Measurements from ENCODE around the gene GRIA2.

Gene GRIA2

GRCh38 chr4:157265281-157265680, 44.8 kb downstream of the GRIA2 start:
- peak in 1 of 14 donors; percentile 74 for DNase-seq

- DNase-seq, result peak in 1 of 14 donors; percentile 55
These were observed 49.6 kb downstream of the GRIA2 start for GRCh38 chr4:157270108-157270507.

- no peak for DNase-seq
These were observed 50.0 kb downstream of the GRIA2 start for GRCh38 chr4:157270552-157270951.

DNA sequence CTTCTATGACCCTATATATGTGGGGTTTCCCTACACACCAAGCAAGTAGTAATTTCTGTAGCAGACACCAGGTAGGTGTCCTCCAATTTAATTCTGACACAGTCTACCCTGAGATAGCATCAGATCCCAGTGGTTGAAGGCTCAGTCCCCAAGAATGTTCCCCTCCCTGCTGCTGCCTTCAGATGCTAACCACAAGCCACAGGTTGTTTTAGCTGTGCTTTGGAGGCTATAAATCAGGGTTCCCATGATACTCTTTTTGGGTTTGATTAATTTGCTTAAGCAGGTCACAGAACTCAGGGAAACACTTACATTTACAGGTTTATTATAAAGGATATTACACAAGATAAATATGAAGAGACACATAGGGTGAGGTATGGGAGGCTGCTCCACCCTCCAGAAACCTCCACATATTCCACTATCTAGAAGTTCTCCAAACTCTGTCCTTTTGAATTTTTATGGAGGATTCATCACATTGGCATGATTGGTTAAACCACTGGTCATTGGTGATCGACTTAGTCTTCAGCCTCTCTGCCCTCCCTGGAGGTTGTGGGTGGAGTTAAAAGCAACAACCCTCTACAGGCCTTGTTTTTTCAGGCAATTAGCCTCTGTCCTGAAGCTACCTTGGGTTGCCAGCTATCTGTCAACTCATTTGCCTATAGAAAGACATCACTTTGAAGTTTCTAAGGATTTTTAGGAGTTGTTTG, 50.8 kb downstream of the GRIA2 start:
- no peak for DNase-seq

DNA sequence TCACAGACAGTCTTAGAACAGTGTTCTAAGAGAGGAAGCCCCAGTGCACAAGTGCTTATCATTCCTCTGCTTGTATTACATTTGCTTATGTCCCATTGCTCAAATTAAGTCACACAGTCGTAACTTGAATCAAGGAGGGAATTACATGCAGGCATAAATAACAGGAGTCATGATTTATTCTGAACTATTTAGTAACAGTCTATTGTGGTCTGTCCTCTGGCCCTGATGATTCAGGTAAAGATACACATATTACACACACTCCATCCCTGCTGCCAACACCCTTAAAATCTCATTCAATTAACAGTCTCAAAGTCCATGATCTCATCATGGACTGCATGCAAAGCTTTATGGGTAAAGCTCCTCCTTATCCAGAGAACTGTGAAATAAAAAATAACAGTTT, 60.1 kb downstream of the GRIA2 start:
- no peak for DNase-seq

DNA sequence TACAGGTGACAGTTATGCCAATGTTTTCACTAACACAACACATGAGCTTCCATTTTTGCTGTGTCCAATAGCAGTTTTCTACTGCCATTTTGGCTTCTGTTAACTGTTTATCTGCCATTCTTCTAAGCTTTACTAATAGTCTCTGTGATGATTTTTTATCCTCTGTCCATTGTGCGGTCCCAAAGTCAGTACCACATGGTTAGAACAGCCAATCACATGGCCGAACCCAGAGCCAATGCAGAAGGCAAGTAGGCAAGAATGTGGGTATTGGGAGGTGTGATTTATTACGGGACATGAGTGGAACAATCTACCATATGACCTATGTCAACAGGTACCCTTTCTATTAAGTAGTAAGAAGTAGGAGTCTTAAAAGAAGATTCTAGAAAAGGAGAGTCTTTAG, 61.5 kb downstream of the GRIA2 start:
- no peak for DNase-seq

- DNase-seq, result no peak
These were observed 66.9 kb downstream of the GRIA2 start for GRCh38 chr4:157287445-157287844.

GRCh38 chr4:157290622-157291021, 70.1 kb downstream of the GRIA2 start:
- no peak for DNase-seq

DNA sequence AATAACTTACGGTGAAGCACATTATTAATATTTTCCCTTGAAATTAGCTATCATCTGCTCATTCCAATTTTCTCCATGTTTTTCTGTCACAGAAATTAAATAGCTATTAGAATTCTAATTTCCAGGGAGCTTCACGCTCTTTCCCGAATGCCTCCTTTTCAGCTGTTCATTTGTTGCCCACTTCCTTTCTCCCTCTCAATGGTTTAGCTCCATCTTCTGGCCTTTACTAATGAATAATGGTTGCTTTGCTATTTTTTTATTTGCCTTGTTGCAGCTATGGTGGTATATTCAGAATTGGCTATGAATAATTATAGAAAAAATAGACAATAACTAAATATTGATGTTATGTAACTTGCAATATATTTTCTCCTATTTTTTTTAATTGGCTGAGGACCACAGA, 70.5 kb downstream of the GRIA2 start:
- DNase-seq, result peak in 1 of 14 donors; percentile 11

DNA sequence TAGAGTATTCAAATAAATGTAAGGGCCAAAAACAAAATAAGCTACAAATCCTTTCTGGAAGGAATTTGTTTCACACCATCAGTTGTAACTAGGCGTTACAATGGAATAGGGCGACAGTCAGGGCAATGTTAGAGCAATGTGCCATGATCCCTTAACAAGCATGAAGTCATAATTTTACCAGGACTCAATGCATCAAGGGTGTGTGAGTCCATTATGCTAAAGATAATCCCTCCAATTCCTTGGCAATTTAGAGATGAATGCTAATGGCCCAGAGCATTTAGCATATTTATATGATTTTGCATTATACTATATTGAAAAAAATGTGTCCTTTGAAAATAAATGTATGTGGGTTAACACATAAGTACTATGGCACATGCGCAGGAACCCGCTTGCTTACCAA, 73.1 kb downstream of the GRIA2 start:
- DNase-seq, result no peak

GRCh38 chr4:157294575-157294974, 74.0 kb downstream of the GRIA2 start:
- DNase-seq, result no peak

- peak in 1 of 14 donors; percentile 85 for DNase-seq
These were observed 80.2 kb downstream of the GRIA2 start for GRCh38 chr4:157300701-157301100.

GRCh38 chr4:157303471-157303960, 83.0 kb downstream of the GRIA2 start:
- no peak for DNase-seq

GRCh38 chr4:157304769-157305168, 84.2 kb downstream of the GRIA2 start:
- no peak for DNase-seq

- no peak for DNase-seq
These were observed 92.2 kb downstream of the GRIA2 start for GRCh38 chr4:157312702-157313101.

- no peak for DNase-seq
These were observed 94.4 kb downstream of the GRIA2 start for GRCh38 chr4:157314906-157315305.

DNA sequence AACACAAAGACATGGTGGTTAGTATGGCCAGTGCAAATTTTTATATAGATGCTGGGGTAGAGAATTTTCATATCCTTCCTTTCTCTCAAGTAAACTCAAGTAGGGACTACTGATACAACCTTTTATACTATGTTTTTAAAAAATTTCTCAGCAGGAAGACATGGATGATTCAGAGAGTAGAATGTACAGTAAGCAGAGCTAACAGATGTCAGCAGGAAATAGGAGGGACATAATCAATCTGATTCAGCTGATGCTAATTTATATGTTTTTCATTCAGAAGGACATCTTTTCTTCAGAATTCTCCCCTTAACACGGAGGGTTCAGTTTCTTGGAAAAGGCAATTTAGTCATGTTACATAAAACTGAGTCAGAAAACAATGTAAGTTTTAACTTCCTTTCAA, 95.4 kb downstream of the GRIA2 start:
- DNase-seq, result no peak

- no peak for DNase-seq
These were observed 99.6 kb downstream of the GRIA2 start for GRCh38 chr4:157320092-157320491.

- no peak for DNase-seq
These were observed 107.1 kb downstream of the GRIA2 start for GRCh38 chr4:157327666-157328065.

- no peak for DNase-seq
These were observed 137.4 kb downstream of the GRIA2 start for GRCh38 chr4:157357887-157358286.

DNA sequence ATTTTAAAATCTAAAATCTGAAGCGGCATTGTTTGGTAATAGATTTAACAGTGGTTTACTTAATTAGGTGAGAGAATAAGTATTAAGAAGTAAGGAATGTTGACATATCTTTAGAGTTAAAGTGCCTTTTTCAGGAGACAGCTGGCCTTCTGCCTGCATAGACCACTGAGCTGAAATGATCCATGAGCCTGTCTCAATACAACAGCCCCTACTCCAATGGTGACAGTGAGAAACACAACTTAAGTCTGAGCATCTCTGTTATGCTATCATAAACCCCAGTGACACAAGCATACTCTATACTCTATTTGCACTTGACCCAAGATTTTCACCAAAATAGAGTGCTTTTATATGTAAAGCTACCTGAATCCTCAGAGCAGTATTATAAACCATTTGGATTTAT, 137.9 kb downstream of the GRIA2 start:
- no peak for DNase-seq

DNA sequence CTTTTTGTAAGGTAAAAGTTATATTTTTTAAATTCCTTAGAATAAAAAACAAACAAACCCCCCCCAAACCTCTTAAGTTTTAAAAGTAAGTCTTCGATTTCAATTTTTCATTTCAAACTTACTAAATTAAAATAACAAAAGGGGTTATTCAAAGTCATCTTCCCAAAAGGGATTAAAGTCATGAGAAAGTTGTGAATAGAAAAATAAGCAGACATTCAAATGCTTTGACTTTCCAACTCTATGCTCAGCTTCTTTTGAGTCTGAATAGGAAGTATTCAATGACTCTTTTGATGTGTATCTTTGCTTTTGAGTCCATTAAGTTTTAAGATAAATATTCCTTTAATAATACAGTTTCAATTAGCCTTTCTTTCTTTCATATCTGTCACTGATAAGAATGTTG, 138.3 kb downstream of the GRIA2 start:
- no peak for DNase-seq

DNA sequence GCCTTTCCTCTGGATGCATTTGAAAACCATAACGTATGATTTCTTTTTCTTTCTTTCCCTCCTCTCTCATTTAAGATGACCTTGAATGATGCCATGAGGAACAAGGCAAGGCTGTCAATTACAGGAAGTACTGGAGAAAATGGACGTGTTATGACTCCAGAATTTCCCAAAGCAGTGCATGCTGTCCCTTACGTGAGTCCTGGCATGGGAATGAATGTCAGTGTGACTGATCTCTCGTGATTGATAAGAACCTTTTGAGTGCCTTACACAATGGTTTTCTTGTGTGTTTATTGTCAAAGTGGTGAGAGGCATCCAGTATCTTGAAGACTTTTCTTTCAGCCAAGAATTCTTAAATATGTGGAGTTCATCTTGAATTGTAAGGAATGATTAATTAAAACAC, 142.8 kb downstream of the GRIA2 start:
- DNase-seq, result no peak

- no peak for DNase-seq
These were observed 151.6 kb downstream of the GRIA2 start for GRCh38 chr4:157372154-157372553.

DNA sequence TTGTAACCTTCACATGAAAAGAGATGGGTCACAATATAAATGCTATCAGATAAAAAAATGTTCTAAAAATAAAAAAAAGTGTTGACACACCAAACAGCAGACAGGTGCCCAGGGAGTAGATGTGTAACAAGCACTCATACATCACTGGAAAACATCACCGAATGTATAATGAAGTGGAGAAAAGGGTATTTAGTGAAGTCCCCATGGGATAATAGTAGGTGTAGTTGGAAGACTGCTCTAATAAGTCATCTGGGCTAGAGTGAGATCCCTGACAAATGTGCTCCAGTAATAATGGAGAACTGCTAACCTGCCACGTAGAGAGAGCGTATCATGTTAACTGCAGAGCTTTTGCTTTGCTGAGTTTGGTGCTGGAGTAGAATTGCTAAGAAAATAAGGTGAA, 152.0 kb downstream of the GRIA2 start:
- no peak for DNase-seq

Data from C1 segment of cervical spinal cord (tissue), 14 donors.